Measurements from ENCODE around the gene SFRP5. TPM values are rescaled to one million over a fixed set of nuclear protein-coding genes. Genes with fewer than 3 reads are reported as not detected.

SFRP5 gene
- total and polyA plus RNA-seq, 9 donors: 0.18 to 3.0 (median 0.41) TPM; not detected in 2

DNA sequence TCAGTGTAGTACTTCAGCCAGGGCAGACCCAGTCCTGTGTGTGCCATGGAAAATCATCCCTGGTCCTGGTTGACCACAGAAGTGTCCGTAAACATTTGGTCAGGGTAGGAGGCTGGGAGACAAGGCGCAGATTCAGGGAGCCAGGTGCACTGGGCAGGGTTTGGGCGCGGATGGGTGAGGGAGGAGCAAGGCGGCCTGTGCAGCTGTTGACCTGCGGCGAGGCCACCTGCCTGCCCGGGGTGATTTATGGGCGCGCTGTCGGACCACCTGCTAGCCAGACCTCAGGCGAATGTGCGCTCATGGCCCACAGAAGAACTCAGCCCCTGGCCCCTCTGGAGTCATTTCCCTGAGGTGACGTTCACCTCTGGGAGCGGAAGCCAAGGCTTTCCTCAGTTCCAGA is 6.6 kb downstream of the SFRP5 start:
- Histone ChIP-seq H3K36me3 (no peaks in the 10 kb centered on the region), H3K27me3 (no peaks in the 10 kb centered on the region), H3K4me3 (no peak overlapping the region), H3K4me1 (ENCODE audit: insufficient read depth) (no peaks in the 10 kb centered on the region), H3K9me3 (no peaks in the 10 kb centered on the region), H3K27ac (no peak overlapping the region)
- WGBS, 3 donors: 82 to 85% (median 83%) methylated on average over 14 to 15 of the region's 15 CpGs
- TF ChIP-seq POLR2A (IDR thresholded peaks at IDR 0.05) (no peak), EP300 (IDR thresholded peaks at IDR 0.05) (no peak)
- TF ChIP-seq, protein P1, sequence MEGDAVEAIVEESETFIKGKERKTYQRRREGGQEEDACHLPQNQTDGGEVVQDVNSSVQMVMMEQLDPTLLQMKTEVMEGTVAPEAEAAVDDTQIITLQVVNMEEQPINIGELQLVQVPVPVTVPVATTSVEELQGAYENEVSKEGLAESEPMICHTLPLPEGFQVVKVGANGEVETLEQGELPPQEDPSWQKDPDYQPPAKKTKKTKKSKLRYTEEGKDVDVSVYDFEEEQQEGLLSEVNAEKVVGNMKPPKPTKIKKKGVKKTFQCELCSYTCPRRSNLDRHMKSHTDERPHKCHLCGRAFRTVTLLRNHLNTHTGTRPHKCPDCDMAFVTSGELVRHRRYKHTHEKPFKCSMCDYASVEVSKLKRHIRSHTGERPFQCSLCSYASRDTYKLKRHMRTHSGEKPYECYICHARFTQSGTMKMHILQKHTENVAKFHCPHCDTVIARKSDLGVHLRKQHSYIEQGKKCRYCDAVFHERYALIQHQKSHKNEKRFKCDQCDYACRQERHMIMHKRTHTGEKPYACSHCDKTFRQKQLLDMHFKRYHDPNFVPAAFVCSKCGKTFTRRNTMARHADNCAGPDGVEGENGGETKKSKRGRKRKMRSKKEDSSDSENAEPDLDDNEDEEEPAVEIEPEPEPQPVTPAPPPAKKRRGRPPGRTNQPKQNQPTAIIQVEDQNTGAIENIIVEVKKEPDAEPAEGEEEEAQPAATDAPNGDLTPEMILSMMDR (IDR thresholded peaks at IDR 0.05): no peak
- DNase-seq: no peak
- intact Hi-C loops (cut with DNase I): no loop called here

DNA sequence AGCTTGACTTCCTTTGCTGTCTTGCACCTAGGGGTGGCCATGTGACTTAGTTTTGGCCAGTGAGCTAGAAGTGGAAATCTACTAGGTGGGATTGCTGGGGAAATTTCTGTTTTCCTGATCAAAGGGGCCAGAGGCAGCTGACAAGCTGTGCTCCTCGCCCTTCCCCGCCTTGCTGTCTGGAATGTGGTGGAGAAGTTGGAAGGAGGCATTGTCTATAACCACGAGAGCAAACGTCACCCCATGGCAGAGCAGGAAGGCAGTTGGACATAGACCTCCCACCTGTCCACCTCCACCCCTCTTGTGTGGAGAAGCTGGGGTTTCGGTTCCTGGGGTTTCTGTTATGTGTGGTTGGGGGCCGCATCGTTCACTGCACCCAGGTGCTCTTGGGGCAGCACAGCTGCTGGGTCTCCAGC is 7.3 kb downstream of the SFRP5 start:
- WGBS, 3 donors: 77 to 85% (median 83%) methylated on average over 7 of the region's 7 CpGs
- no peak for DNase-seq
- H3K27me3 ChIP-seq: no peaks in the 10 kb centered on the region
- TF ChIP-seq, protein P1 (IDR thresholded peaks at IDR 0.05): no peak
- TF ChIP-seq POLR2A (IDR thresholded peaks at IDR 0.05) (no peak), EP300 (IDR thresholded peaks at IDR 0.05) (no peak)
- no peak overlapping the region for H3K4me3 ChIP-seq
- no peaks in the 10 kb centered on the region for H3K4me1 ChIP-seq (ENCODE audit: insufficient read depth)
- no peaks in the 10 kb centered on the region for H3K36me3 ChIP-seq
- intact Hi-C loops (cut with DNase I): no loop called here
- no peak overlapping the region for H3K27ac ChIP-seq
- H3K9me3 ChIP-seq: no peaks in the 10 kb centered on the region

DNA sequence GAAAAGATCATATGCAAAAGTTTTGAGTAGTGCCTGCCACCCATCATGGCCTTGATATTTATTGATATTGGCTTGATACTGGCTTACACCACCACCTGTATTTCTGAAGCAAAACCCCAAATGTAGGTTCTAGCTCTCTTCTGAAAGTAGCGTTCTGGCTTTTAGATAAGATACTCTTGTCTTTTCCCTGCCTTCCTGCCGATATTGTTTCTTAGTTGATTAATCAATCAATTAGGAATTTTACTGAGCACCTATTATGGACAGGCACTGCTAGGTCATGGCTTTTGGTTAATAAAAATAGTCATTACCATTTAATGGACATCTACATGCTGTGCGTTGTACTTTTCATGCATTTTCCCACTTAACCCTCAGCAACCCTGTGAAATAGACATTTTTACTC is 7.9 kb downstream of the SFRP5 start:
- no peak for DNase-seq
- Histone ChIP-seq H3K36me3 (no peaks in the 10 kb centered on the region), H3K27ac (no peak overlapping the region), H3K27me3 (no peaks in the 10 kb centered on the region), H3K4me3 (no peak overlapping the region), H3K9me3 (no peaks in the 10 kb centered on the region), H3K4me1 (ENCODE audit: insufficient read depth) (no peaks in the 10 kb centered on the region)
- WGBS, 3 donors: 91 to 95% (median 94%) methylated on average over 3 of the region's 3 CpGs
- TF ChIP-seq EP300 (IDR thresholded peaks at IDR 0.05): no peak
- TF ChIP-seq, protein P1 (IDR thresholded peaks at IDR 0.05): no peak
- TF ChIP-seq POLR2A (IDR thresholded peaks at IDR 0.05): no peak
- intact Hi-C loops (cut with DNase I): no loop called here

DNA sequence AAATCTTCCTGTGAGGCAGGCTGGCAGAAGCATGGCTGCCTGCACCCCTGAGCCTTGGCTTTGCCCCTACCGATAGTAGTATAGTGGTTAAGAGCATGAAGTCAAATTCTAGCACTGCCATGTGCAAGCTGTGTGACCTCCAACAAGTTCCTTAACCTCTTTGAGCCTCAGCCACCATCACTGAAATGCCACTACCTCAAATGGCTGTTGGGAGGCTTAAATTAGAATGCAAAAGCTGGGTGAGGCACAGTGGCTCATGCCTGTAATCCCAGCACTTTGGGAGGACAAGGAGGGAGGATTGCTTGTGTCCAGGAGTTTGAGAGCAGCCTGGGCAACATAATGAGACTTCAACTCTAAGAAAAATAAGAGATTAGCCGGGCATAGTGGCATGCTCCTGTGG is 8.4 kb downstream of the SFRP5 start:
- H3K36me3 ChIP-seq: no peaks in the 10 kb centered on the region
- H3K27me3 ChIP-seq: no peaks in the 10 kb centered on the region
- H3K9me3 ChIP-seq: no peaks in the 10 kb centered on the region
- no peak overlapping the region for H3K4me3 ChIP-seq
- intact Hi-C loops (cut with DNase I): no loop called here
- TF ChIP-seq POLR2A (IDR thresholded peaks at IDR 0.05) (no peak), EP300 (IDR thresholded peaks at IDR 0.05) (no peak)
- TF ChIP-seq, protein P1 (IDR thresholded peaks at IDR 0.05): no peak
- H3K27ac ChIP-seq: no peak overlapping the region
- no peaks in the 10 kb centered on the region for H3K4me1 ChIP-seq (ENCODE audit: insufficient read depth)
- 79 to 89% (median 85%) methylated on average over 2 of the region's 2 CpGs for WGBS, 3 donors
- DNase-seq: no peak

All from ovary (tissue), 9 donors.